Progenitor cell of endocrine pancreas (in vitro differentiated cells): ENCODE data around the gene TMEM39A. TPM values are rescaled to one million over a fixed set of nuclear protein-coding genes. Genes with fewer than 3 reads are reported as not detected.

Source experiments
- DNase-seq: peaks from one replicate; pipeline ENCODE4 v3.0.0; 2021; ENCODE audit warnings: low spot score; ENCODE audit not compliant: unreplicated experiment
- H3K27ac Mint-ChIP-seq: 2 replicates; pipeline ENCODE4 v1.8.0; 2021; ENCODE audit warnings: mild to moderate bottlenecking, moderate library complexity, mixed read lengths
- H3K27me3 Mint-ChIP-seq: 2 replicates; pipeline ENCODE4 v1.8.0; 2021; ENCODE audit warnings: mixed read lengths
- H3K36me3 Mint-ChIP-seq: 2 replicates; pipeline ENCODE4 v1.8.0; 2022; ENCODE audit warnings: mixed read lengths; ENCODE audit not compliant: insufficient read depth
- H3K4me1 Mint-ChIP-seq: 2 replicates; pipeline ENCODE4 v1.8.0; 2021; ENCODE audit warnings: low read depth, mixed read lengths
- H3K4me3 Mint-ChIP-seq: 2 replicates; pipeline ENCODE4 v1.8.0; 2021; ENCODE audit warnings: low read depth, mild to moderate bottlenecking, moderate library complexity, mixed read lengths
- H3K9me3 Mint-ChIP-seq: 2 replicates; pipeline ENCODE4 v1.8.0; 2021; ENCODE audit warnings: low read depth, mixed read lengths
- CTCF ChIP-seq: fragments of 200-600 bp; sonication (generic); IDR thresholded peaks from one replicate; pipeline ENCODE4 v1.5.0; 2021; ENCODE audit warnings: antibody characterized with exemption, mild to moderate bottlenecking; ENCODE audit not compliant: unreplicated experiment
- total RNA-seq: library from RNA; stranded (reverse); gene quantifications from 2 replicates; pipeline ENCODE4 v1.2.1, GENCODE V29; 2021

The TMEM39A gene
- total RNA-seq, 1 donor from 2014 or later = 51.6 TPM

GRCh38 chr3:119500901-119501300 is 37.5 kb upstream of the TMEM39A start:
- H3K9me3 Mint-ChIP-seq = no peaks in the 10 kb centered on the region
- TF ChIP-seq CTCF = no peak
- H3K4me1 Mint-ChIP-seq = peaks cover 14% of the 10 kb centered on the region
- no peak for DNase-seq
- no peak overlapping the region for H3K4me3 Mint-ChIP-seq
- H3K36me3 Mint-ChIP-seq = peaks cover 3% of the 10 kb centered on the region
- H3K27me3 Mint-ChIP-seq = no peaks in the 10 kb centered on the region
- H3K27ac Mint-ChIP-seq = peak overlapping the region; percentile 12

- TF ChIP-seq CTCF = no peak
- H3K9me3 Mint-ChIP-seq = no peaks in the 10 kb centered on the region
- H3K36me3 Mint-ChIP-seq = peaks cover 3% of the 10 kb centered on the region
- H3K4me1 Mint-ChIP-seq = peaks cover 14% of the 10 kb centered on the region
- H3K27ac Mint-ChIP-seq = peak overlapping the region; percentile 24
- no peaks in the 10 kb centered on the region for H3K27me3 Mint-ChIP-seq
- no peak for DNase-seq
- peak overlapping the region; percentile 100 for H3K4me3 Mint-ChIP-seq
Measured at GRCh38 chr3:119500265-119500664, 36.9 kb upstream of the TMEM39A start.

- no peak for TF ChIP-seq CTCF
- DNase-seq = peak; percentile 93
- Mint-ChIP-seq H3K9me3 (no peaks in the 10 kb centered on the region), H3K36me3 (no peaks in the 10 kb centered on the region), H3K4me3 (peak within 1 kb of the TSS; percentile 100), H3K27me3 (no peaks in the 10 kb centered on the region), H3K27ac (peak within 1 kb of the TSS; percentile 99), H3K4me1 (peaks cover 14% of the 10 kb centered on the region)
Measured at GRCh38 chr3:119498186-119499011, 35.0 kb upstream of the TMEM39A start, which contains the start of gene TIMMDC1. Gene TIMMDC1 (plus strand): TSS chr3:119498547. CDS start chr3:119498734, 187 bp downstream.

- Mint-ChIP-seq H3K27me3 (no peaks in the 10 kb centered on the region), H3K4me1 (peaks cover 14% of the 10 kb centered on the region), H3K4me3 (peak overlapping the region; percentile 100), H3K9me3 (no peaks in the 10 kb centered on the region), H3K36me3 (no peaks in the 10 kb centered on the region), H3K27ac (peak overlapping the region; percentile 99)
- no peak for TF ChIP-seq CTCF
- no peak for DNase-seq
Measured at GRCh38 chr3:119497820-119498185, 34.4 kb upstream of the TMEM39A start.

- Mint-ChIP-seq H3K4me1 (peaks cover 8% of the 10 kb centered on the region), H3K4me3 (no peak overlapping the region), H3K9me3 (no peaks in the 10 kb centered on the region), H3K27ac (no peak overlapping the region), H3K36me3 (peaks cover 6% of the 10 kb centered on the region), H3K27me3 (no peaks in the 10 kb centered on the region)
- DNase-seq = no peak
- peak; percentile 31 for TF ChIP-seq CTCF
Measured at GRCh38 chr3:119494597-119494996, 31.2 kb upstream of the TMEM39A start.
